Astrocyte of the cerebellum (primary cell): ENCODE results near the gene MTMR3.

ENCODE experiments used
- DNase-seq: peaks from one replicate; pipeline ENCODE4 v3.0.0-alpha.2; 2011; ENCODE audit warnings: low read depth
- H3K4me3 ChIP-seq: 2 replicates; pipeline ENCODE4 v1.5.1; 2011; ENCODE audit warnings: mild to moderate bottlenecking, low read depth, low read length, moderate library complexity
- CTCF ChIP-seq: IDR thresholded peaks from 2 replicates; pipeline ENCODE4 v1.5.1; 2012; ENCODE audit warnings: low read length, low read depth, moderate library complexity, mild to moderate bottlenecking; ENCODE audit errors: missing control alignments
- in situ Hi-C: cut with HindIII; loops from 2 replicates; pipeline ENCODE4 v1.10.0; 2017; ENCODE audit warnings: low sequenced_read_pairs

Gene MTMR3

GRCh38 chr22:30007361-30007760 is 124.4 kb downstream of the MTMR3 start:
- DNase-seq = no peak
- no peak overlapping the region for H3K4me3 ChIP-seq
- no peak for TF ChIP-seq CTCF
- in situ Hi-C loops = no loop called here

- no peak for TF ChIP-seq CTCF
- DNase-seq = no peak
- no peak overlapping the region for H3K4me3 ChIP-seq
- in situ Hi-C loops = no loop called here
Measured at GRCh38 chr22:30008401-30008800, 125.4 kb downstream of the MTMR3 start.

GRCh38 chr22:30009478-30009877 is 126.5 kb downstream of the MTMR3 start:
- in situ Hi-C loops = no loop called here
- H3K4me3 ChIP-seq = no peak overlapping the region
- DNase-seq = no peak
- no peak for TF ChIP-seq CTCF

GRCh38 chr22:30010789-30011405 is 127.9 kb downstream of the MTMR3 start:
- TF ChIP-seq CTCF = no peak
- DNase-seq = no peak
- H3K4me3 ChIP-seq = no peak overlapping the region
- in situ Hi-C loops = no loop called here

- no peak overlapping the region for H3K4me3 ChIP-seq
- DNase-seq = no peak
- in situ Hi-C loops = no loop called here
- TF ChIP-seq CTCF = no peak
Measured at GRCh38 chr22:30013201-30013600, 130.2 kb downstream of the MTMR3 start.

DNA sequence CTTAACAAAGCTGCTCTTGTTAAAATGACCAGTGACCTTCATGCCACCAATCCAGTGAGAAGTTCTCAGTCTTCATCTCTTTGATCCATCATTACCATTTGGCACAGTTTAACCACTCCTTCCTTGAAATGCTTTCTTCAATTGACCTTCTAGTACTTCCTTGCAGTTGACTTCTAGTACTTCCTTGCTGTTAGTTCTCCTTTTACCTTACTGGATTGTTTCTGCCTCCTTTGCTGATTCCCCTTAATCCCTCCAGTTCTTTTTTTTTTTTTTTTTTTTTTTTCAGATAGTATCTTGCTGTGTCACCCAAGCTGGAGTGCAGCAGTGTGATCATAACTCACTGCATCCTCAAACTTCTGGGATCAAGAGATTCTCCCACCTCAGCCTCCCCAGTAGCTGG is 131.3 kb downstream of the MTMR3 start:
- in situ Hi-C loops = no loop called here
- TF ChIP-seq CTCF = no peak
- H3K4me3 ChIP-seq = no peak overlapping the region
- no peak for DNase-seq
